Gastrocnemius medialis (tissue), 4 donors: ENCODE results near the gene DMAC2L.

Experiments
- POLR2A ChIP-seq, 2 donors: fragments of 450-650 bp; IDR thresholded peaks; one replicate each; pipeline ENCODE4 v1.6.1; 2017; ENCODE audit warnings: antibody characterized with exemption in 2 of 2, mild to moderate bottlenecking in 2 of 2, moderate library complexity in 2 of 2
- TF ChIP-seq, protein P1 (sequence below), 5 experiments: fragments of 450-650 bp in 3 of 5; fragments of 200-600 bp in 2 of 5; sonication (generic) in 2 of 5; IDR thresholded peaks in 4 of 5; conservative IDR thresholded peaks in 1 of 5; 1 replicate in 4 of 5; 2 replicates in 1 of 5; pipeline ENCODE4 v1.5.1; 2016 to 2019; ENCODE audit warnings: antibody characterized with exemption in 5 of 5, mild to moderate bottlenecking in 3 of 5, moderate library complexity in 3 of 5

DNA sequence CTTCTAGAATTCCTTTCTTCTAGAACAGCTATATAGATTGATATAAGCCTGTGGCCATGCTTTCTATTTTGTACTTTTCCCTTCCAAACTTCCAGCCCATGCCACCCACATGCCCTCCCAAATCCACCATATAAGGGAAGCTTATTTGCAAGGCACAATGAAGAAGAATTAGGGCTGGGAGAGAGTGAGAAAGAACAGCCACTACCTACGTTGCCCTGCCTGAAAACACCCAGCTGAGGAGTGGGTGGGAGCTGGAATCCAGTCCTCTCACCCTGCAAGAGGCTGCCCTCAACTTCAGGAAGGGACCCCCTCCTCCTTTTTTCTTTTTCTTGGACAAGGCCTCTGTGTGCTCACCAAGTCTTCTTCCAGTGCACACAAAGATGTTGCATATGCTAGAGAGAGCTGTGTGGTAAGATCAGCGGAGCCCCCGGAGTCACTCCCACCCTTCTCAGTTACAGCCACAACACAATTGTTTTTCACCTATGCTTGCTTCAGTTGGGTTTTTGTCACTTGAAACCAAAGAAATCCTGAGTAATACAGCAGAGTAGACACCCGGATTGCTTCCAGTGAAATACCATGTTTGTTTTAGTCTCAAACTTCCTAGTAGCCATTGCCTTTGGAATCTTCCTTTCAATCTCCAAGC is 45.8 kb downstream of the DMAC2L start:
- TF ChIP-seq, protein P1, sequence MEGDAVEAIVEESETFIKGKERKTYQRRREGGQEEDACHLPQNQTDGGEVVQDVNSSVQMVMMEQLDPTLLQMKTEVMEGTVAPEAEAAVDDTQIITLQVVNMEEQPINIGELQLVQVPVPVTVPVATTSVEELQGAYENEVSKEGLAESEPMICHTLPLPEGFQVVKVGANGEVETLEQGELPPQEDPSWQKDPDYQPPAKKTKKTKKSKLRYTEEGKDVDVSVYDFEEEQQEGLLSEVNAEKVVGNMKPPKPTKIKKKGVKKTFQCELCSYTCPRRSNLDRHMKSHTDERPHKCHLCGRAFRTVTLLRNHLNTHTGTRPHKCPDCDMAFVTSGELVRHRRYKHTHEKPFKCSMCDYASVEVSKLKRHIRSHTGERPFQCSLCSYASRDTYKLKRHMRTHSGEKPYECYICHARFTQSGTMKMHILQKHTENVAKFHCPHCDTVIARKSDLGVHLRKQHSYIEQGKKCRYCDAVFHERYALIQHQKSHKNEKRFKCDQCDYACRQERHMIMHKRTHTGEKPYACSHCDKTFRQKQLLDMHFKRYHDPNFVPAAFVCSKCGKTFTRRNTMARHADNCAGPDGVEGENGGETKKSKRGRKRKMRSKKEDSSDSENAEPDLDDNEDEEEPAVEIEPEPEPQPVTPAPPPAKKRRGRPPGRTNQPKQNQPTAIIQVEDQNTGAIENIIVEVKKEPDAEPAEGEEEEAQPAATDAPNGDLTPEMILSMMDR (IDR thresholded peaks at IDR 0.05 in 4 of 5, conservative IDR thresholded peaks at IDR 0.05 in 1 of 5): no peak
- no peak for TF ChIP-seq POLR2A (IDR thresholded peaks at IDR 0.05)
